HG03280 (cell line): Measurements from ENCODE around the gene ZEB2.

Experiments used
- ATAC-seq: cut with Tn5 transposase; IDR thresholded peaks from one replicate; pipeline ENCODE4 v1.9.1; 2021; ENCODE audit warnings: mild to moderate bottlenecking, moderate library complexity; ENCODE audit not compliant: unreplicated experiment

ZEB2 gene

DNA sequence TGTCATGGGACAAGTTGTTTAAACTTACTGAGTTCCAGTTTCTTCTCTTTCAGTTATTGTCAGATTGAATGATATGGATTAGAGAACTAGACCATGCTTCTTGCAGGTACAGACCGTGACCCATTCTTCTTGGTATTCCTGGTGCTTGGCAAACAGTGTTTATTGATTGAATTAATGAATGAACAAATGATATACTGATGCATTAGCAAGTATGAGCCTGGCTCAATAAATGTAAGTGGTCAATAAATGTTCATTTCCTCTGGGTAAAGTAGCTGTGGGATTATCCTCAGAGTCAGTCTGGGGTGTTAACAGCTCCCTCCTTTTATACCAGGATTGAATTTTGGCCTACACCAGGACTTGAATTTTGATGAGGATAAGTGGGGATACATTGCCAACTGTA lies 160.2 kb downstream of the ZEB2 start:
- peak; percentile 5 for ATAC-seq

DNA sequence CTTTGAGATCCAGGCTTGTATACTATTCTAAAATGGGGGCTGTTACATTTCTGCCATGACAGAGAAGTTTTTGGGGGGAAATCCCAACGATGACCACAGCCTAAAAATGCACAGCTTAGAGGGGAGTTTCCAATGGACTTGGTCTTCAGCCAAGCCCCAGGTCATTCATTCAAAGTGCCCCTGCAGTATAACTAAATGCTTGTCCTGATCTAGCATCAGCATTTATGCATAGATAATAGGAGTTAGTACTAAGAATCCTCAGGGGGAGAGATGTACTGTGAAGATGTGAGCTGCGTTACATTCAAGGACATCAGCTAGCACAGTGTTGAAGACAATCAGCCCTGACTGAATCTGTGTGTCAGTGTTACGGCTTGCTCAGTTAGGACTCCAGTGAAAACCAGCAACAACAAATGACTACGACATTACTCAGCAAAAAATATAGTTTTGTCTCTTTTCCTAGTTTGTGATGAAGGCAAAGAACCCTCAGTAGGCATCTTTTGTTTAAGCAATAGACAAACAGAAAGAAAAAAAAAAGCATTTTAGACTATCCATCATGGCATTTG lies 160.9 kb downstream of the ZEB2 start:
- ATAC-seq = peak; percentile 52

DNA sequence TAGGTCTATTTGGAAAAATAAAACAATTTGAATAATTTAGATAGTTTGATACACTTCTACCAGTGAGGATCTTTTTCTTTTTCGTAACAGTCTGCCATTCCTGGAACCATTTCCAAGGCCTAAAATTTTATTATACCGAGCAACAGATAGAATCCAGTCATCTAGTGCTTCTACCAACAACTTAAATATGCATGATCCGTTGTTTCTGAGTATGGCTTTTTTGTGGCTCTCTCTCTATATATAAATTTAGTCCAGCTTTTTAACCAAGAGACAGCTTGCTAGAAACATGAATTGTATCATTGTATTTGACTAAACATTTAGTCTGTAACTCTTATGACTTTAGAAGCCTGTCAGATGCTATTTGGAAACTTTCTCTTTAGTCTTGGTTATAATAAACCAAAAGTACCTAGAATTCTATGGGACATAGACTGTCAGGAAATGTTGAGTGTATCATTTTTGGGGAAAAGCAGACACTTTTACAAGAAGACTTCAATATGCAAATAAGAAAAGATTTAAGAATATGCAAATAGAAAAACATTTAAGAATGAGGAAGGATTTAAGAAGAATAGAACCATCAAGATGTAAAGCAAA lies 161.4 kb downstream of the ZEB2 start:
- peak; percentile 15 for ATAC-seq

DNA sequence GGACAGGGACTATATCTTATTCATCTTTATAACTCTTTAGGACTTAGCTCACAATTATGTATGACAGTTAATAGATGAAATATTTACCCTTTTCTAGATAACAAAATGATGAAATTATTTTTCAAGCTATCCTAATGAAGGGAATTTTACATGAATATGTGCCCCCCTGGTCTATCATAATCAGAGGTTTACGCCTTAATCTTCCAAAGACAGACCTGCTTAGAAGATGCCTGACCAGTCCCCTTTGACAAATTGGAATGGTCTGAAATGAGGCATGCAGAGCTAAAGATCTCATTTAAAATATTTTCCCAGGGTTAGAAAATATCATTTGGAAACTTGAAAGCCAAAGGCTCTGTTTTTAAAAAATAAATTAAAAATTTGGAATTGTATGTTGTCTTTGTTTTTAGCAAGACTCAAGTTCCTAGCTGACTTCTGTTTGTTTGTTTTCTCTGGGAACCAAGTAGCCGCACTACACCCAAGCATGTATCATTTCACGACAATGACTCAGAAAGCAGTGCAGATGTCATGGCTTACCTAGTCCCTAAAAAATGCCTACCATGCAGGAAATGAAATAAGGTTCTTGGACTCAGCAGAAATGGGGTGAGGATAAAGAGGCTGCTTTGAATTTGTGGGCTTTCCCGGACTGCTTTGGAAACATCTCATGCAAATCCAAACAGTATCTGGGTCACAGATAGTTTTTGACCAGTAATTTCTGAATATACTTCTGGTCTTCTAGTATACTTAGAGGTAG lies 162.1 kb downstream of the ZEB2 start:
- peak; percentile 80 for ATAC-seq

DNA sequence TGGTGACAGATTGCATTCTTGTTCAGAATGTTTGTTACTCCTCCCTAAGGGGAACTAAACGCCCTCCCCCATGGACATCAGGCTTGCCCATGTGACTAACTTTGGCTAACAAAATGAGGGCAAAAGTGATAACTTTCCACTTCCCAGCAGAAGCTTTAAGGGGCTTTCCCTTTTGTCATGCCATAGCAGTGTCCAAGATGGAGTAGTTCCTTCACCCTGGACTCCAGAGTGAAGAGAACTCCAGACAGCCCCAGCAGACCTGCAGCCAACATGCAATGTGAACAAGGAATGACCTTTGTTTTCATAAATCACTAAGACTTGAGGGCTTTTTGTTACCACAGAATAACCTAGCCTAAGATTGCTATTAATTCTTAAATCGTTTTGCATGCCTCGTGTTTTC lies 163.5 kb downstream of the ZEB2 start:
- ATAC-seq = no peak

DNA sequence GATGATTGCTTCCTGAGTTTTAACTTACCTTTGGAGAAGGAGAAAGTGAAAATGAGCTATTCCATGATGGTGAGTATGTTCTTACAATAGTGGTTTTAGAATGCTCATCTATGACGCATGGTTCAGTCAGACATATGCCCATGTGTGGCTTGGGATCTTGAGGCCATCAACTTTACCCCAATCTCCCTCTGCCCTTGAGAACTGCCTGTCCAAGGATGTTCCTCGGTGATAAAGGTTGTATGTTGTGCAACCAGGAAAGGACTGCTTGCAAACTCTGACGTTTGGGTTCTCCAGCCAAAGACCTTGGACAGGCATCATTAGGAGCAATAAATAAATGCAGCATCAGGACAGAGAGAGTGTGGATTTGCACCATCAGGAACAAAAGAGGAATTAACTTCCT lies 165.0 kb downstream of the ZEB2 start:
- no peak for ATAC-seq

DNA sequence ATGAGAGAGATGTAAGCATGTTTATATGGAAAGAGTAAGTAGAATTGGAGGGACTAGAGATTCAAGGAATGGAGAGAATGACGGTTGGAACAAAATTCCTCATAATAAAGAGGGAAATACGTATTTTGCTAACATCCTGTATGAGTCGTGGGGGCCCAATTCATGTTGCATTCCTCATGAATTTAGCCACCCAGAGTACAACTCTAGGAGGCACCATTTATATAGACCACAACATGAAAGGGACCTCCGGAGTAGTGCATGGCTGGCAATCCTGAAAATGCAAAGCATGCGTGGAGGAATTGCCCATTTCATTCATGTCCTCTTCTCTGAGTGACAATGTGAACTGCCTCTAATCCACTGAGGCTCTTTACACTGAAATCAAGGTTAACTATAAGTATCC lies 168.2 kb downstream of the ZEB2 start:
- ATAC-seq = no peak

DNA sequence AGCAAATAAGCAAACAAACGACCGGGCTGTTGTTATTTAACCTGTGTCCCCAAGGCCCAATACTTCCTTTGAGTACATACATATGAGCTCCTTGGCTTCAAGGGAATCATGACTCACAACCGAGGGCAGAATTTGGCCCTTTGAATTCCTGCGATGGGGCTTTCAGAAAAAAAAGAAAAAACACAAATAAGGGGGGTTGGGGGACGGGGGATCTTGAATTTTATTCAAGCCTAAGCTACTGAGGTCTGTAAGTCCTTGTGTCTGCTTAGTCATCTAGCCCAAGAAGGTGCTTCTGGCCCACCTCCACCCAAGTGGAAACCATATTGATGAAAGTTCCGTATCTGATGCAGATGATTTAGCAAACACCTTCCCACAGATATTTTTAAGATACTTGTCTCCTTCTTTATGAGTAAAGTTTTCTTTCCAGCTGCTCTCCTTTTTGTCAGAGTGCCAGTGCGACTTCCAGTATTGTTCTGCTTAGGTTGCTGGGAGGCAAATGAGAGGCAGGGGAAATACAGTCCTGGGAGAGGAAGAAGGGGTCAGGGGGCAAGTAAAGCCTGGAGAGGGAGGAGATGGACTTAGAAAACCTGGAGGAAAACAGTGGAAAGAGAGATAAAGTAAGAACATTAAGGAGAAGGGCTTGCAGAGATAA lies 169.6 kb downstream of the ZEB2 start:
- no peak for ATAC-seq

DNA sequence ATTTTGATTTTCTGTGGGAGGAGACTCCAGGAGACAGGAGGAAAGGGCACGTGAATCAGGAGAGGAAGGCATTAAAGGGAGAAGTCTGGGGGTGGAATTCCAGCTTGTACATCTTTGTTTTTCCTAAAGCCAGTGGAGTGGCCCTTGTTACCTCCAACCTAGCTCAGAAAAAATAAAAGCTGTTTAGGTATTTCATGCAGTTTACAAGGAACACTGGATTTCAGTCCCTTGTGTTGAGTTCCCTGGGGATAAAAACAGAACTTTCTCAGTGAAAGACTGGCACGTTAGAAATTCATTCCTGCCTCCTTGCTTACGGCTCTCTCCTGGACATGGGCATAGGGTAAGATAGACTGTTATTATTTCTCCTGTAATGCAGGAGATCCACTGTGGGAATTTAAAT lies 170.2 kb downstream of the ZEB2 start:
- ATAC-seq = no peak

DNA sequence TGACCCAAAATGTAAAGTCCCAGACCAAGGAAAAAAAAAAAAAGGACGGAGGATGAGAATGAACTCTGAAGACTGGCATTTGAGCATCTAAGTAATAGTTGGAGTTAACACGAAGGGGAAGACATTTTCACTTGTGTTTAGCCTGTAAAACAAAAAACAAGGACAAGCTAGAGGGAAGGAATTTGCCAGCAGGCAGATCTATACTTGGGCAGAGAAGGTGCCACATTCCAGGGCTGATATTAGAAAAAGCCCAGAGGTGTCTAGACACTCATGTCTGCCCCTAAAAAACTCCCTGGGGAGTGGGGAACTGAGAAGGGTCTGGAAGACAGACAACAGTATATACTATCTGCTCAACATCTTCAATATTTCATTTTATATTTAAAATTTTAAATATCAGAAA lies 171.1 kb downstream of the ZEB2 start:
- no peak for ATAC-seq

DNA sequence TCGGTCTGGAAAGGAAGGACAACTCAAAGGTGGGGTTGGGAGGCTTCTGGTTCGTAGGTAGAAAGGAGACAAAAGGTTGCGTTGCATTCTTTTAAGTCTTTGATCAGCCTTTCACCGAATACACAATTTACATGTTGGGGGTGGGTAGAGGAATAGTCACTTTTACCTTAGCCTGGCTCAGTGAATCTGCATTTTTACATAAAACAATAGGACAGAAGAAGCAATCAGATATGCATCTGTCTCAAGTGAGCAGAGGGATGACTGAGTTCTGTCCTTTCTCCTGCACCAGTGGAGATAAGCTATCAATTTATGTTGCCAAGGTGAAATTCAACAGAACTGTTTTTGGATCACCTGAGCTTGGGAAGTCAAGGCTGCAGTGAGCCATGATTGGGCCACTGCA lies 173.7 kb downstream of the ZEB2 start:
- no peak for ATAC-seq

DNA sequence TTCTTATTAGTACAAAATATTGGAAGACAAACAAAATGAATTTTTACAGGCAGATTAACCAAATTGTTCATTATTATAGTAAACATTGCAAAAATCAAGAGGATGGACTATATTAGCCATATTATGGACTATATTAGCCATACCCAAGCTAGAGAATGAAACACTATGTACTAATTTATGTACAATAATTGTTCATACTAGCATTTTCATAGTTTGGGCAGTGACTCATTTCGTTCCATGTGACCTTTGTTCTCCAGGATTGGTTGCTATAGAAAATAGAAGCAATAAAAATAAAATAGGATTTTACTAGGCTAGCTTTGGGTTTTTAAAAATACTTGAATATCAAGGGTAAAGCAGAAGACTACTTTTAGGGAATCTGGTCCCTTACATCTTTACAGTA lies 176.8 kb downstream of the ZEB2 start:
- no peak for ATAC-seq

DNA sequence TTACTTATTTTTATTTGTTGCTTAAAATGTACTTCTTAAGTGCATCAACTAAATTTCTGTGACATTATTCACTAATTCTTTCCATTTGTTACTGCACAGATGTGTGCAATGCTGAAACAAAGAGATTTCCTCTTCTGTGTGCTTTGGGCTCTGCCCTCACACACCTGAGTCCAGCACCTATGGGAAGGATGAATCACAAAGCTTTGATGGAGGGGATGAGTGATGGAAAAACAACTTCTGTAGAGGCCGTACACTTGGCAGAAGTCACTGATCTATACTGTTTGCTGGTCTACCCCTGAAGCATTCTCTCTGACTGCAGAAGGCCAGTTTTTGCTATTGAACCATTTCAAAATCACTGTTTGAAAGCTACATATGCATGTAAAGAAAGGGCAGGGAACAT lies 178.4 kb downstream of the ZEB2 start:
- ATAC-seq = no peak

DNA sequence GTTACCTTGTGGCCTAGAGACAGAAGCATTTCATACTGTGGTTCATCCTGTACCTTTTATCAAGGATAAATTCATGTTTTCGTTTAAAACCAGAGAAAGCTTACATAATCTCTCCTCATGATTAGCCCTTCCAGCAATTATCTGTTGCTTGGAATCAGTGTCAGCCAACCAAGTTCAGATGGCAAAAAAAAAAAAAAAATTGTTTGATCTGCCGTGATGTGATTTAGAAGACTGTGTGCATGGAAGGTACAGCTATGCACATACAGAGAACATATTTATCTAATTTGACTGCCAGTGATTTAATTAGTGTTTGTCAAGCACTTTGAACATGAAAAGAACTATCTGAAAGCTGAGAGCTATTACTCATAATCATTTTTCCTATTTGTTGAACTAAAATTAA lies 180.9 kb downstream of the ZEB2 start:
- no peak for ATAC-seq

DNA sequence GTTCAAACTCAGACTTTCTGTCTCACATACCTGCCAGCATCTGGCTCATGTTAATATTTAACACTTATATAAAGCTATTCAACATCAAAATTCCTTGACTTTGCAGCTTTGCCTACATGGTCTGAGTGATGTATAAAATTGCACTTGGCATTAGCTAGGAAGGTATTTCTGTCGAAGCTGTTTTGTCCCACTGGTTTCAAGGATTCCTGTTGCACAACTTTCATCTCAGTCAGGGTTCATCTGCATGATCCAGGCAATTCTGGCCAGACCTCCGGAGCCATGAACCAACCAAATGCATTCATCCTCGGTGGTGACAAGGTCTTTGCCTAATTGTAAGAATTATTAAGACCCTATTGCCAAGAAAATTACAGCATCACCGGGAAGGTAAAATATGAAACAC lies 185.4 kb downstream of the ZEB2 start:
- no peak for ATAC-seq
